ENCODE measurements around the gene HYAL3. TPM values are rescaled to one million over a fixed set of nuclear protein-coding genes. Genes with fewer than 3 reads are reported as not detected.

The HYAL3 gene
- total and polyA plus RNA-seq, 2 of the 13 experiments (the other 11 are each of a cell fraction or from before 2014, with no cell fraction given): 5.5 to 10.4 TPM

GRCh38 chr3:50264383-50264963 is 34.7 kb downstream of the HYAL3 start (continued):
- no peak for TF ChIP-seq ZBTB44 (CRISPR knock-in tag; IDR thresholded peaks at IDR 0.05)
- TF ChIP-seq DPF2 (CRISPR knock-in tag; IDR thresholded peaks at IDR 0.05; ENCODE audit: borderline replicate concordance, low read depth): no peak; the same call in 1 of the 2 replicates
- TF ChIP-seq ZNF253 (CRISPR knock-in tag; IDR thresholded peaks at IDR 0.05; ENCODE audit: borderline replicate concordance): no peak
- no peak for TF ChIP-seq ATF4 (CRISPR knock-in tag; IDR thresholded peaks at IDR 0.05)
- TF ChIP-seq, protein P1, sequence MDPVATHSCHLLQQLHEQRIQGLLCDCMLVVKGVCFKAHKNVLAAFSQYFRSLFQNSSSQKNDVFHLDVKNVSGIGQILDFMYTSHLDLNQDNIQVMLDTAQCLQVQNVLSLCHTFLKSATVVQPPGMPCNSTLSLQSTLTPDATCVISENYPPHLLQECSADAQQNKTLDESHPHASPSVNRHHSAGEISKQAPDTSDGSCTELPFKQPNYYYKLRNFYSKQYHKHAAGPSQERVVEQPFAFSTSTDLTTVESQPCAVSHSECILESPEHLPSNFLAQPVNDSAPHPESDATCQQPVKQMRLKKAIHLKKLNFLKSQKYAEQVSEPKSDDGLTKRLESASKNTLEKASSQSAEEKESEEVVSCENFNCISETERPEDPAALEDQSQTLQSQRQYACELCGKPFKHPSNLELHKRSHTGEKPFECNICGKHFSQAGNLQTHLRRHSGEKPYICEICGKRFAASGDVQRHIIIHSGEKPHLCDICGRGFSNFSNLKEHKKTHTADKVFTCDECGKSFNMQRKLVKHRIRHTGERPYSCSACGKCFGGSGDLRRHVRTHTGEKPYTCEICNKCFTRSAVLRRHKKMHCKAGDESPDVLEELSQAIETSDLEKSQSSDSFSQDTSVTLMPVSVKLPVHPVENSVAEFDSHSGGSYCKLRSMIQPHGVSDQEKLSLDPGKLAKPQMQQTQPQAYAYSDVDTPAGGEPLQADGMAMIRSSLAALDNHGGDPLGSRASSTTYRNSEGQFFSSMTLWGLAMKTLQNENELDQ (CRISPR knock-in tag; IDR thresholded peaks at IDR 0.05; ENCODE audit: borderline replicate concordance): no peak
- TF ChIP-seq ZFP1 (CRISPR knock-in tag; IDR thresholded peaks at IDR 0.05): no peak; the same call in none of the 2 replicates
- TF ChIP-seq SIN3A (IDR thresholded peaks at IDR 0.05; ENCODE audit: borderline replicate concordance, low read depth, low read length): no peak
- no peak for TF ChIP-seq ZNF335 (CRISPR knock-in tag; IDR thresholded peaks at IDR 0.05)
- TF ChIP-seq HNRNPL (IDR thresholded peaks at IDR 0.05; ENCODE audit: low read depth, low read length): peak; percentile 72; the same call in 1 of the 2 replicates
- no peak for TF ChIP-seq ZNF879 (CRISPR knock-in tag; IDR thresholded peaks at IDR 0.05)
- TF ChIP-seq MLLT10 (CRISPR knock-in tag; IDR thresholded peaks at IDR 0.05): no peak
- peak; percentile 82; the same call in 1 of the 2 replicates for TF ChIP-seq ZNF792 (CRISPR knock-in tag; IDR thresholded peaks at IDR 0.05)
- TF ChIP-seq ZNF460 (CRISPR knock-in tag; IDR thresholded peaks at IDR 0.05; ENCODE audit: borderline replicate concordance): no peak
- TF ChIP-seq FOXM1 (CRISPR knock-in tag; IDR thresholded peaks at IDR 0.05): no peak
- TF ChIP-seq ZNF18 (CRISPR knock-in tag; IDR thresholded peaks at IDR 0.05; ENCODE audit: insufficient replicate concordance): no peak
- TF ChIP-seq, protein P2, sequence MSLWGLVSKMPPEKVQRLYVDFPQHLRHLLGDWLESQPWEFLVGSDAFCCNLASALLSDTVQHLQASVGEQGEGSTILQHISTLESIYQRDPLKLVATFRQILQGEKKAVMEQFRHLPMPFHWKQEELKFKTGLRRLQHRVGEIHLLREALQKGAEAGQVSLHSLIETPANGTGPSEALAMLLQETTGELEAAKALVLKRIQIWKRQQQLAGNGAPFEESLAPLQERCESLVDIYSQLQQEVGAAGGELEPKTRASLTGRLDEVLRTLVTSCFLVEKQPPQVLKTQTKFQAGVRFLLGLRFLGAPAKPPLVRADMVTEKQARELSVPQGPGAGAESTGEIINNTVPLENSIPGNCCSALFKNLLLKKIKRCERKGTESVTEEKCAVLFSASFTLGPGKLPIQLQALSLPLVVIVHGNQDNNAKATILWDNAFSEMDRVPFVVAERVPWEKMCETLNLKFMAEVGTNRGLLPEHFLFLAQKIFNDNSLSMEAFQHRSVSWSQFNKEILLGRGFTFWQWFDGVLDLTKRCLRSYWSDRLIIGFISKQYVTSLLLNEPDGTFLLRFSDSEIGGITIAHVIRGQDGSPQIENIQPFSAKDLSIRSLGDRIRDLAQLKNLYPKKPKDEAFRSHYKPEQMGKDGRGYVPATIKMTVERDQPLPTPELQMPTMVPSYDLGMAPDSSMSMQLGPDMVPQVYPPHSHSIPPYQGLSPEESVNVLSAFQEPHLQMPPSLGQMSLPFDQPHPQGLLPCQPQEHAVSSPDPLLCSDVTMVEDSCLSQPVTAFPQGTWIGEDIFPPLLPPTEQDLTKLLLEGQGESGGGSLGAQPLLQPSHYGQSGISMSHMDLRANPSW (CRISPR knock-in tag; IDR thresholded peaks at IDR 0.05; ENCODE audit: borderline replicate concordance): no peak
- TF ChIP-seq ZNF83 (CRISPR knock-in tag; IDR thresholded peaks at IDR 0.05; ENCODE audit: borderline replicate concordance): no peak
- no peak for TF ChIP-seq ZNF674 (CRISPR knock-in tag; IDR thresholded peaks at IDR 0.05; ENCODE audit: low read depth)
